ENCODE results near the gene ASPDH.

The ASPDH gene

DNA sequence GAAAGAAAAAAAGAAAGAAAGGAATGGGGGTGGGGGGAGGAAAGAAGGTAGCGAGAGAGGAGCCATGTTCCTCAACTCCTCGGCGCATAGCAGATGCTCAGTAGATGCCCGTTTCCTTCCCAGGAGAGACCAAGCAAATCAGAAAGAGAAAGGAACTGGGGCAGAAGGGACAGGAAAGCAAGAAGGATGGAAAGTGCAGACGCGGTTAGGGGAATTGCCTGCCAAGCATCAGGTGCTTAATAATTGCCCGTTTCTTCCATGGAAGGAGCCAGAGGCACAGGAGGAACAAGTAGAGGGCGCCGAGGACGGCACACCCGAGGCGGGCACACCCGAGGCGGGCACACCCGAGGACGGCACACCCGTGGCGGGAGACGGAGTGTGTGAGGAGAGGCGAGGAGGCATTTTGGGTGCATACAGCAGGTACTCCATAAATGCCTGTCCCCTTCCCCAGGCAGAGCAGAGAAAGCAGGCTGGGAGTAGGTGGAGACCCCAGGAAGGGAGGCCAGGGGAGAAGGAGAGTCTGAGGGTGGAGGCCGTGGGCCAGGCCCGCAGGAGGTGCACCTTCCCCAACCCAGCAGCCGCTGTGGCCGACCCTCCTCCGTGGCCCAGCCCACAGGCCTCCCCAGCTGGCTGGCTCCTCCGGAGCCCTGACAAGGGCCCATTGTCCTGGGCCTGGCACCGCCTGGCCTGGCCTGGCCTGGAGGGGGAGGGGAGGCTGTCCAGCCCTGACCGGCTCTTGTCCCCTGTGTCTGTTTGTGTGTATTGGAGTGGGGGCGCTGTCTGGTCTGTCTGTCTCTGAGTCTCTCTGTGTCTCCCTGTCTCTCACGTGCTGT is 17.3 kb downstream of the ASPDH start:
- DNase-seq (ENCODE audit: low read depth) = no peak

GRCh38 chr19:50495020-50495531 is 18.6 kb downstream of the ASPDH start:
- DNase-seq (ENCODE audit: low read depth) = no peak

DNA sequence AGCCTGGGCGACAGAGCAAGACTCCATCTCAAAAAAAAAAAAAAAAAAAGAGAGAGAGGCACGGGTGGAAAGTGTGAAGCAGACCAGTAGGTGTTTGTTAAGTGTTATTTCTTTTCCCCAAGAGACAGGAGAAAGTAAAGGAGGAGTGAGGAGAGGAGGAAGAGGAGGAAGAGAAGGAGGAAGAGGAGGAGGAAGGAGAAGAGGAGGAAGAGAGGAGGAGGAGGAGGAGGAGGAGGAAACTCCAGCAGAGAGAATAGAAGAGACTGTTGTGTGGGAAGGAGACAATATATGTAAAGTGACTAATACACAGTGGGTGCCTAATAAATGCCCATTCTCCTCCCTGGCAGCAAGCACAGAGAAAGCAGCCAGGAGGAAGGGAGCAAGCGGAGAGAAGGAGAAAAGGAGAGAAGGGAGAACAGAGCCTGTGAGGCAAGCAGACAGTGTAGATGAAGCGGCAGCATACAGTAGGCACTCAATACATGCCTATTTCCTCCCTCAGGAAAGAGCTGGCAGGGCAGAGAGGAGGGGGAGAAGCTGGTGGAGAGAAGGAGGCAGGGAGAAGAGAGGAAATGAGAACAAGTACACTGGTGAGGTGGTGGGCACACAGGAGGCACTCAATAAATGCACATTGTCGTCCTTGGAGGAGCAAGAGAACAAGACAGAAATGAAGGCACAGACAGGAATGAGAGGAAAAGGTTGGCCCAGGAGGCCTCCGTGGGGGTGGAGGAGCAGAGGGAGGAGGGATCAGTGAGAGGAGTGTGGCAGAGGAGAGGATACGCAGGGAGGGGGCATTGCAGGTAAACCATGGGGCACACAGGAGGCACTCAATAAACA is 19.3 kb downstream of the ASPDH start:
- no peak for DNase-seq (ENCODE audit: low read depth)

DNA sequence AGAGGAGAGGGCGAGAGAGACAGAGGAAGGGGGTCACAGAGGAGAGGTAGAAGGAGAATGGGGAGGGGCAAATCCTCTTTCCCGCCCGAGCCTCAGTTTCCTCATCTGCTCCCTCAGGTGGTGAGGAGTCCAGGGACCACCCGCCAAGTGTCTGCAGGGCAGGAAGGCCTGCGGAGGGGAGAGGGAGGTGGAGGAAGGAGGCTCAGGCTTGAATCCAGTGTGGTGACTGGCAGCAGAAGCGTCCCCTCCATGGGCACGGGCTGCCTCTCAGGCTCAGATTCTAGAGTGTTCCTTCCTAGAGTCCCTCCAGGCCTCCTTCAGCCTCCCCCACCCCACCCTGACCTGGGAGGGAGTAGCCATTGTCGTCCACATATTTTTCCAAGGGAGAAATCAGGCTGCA is 20.5 kb downstream of the ASPDH start:
- no peak for DNase-seq (ENCODE audit: low read depth)

DNA sequence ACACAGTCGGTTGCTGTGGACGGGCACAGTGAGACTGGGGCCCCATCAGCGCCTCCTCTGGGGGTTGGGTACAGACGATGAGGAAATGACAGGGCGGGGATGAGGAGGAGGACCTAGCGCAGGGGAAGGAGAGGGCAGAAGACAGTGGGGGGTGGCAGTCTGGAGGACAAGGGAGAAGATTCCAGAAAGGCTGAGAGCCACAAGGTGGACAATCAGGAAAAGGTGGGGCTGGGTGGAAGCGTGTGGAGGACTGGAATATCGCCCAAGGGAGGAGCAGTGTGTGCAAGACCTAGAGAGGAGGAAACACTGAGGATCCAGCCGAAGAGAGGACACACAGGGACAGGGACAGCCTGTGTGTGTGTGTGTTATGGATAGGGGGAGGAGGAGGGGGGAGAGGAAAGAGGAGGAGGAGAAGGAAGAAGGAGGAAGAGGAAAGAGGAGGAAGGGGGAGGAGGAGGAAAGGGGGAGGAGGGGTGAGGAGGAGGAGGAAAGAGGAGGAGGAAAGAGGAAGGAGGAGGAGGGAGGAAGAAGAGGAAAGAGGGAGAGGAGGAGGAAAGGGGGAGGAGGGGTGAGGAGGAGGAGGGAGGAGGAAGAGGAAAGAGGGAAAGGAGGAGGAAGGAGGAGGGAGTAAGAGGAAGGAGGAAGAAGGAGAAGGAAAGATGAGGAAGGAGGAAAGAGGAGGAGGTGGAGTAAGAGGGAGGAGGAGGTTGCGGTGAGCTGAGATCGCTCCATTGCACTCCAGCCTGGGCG is 21.2 kb downstream of the ASPDH start:
- DNase-seq (ENCODE audit: low read depth) = no peak

GRCh38 chr19:50490991-50491472 is 22.7 kb downstream of the ASPDH start:
- DNase-seq (ENCODE audit: low read depth) = no peak

GRCh38 chr19:50490411-50490811 is 23.3 kb downstream of the ASPDH start:
- no peak for DNase-seq (ENCODE audit: low read depth)

- DNase-seq (ENCODE audit: low read depth) = no peak
Observed at GRCh38 chr19:50489461-50490011, 24.2 kb downstream of the ASPDH start.

DNA sequence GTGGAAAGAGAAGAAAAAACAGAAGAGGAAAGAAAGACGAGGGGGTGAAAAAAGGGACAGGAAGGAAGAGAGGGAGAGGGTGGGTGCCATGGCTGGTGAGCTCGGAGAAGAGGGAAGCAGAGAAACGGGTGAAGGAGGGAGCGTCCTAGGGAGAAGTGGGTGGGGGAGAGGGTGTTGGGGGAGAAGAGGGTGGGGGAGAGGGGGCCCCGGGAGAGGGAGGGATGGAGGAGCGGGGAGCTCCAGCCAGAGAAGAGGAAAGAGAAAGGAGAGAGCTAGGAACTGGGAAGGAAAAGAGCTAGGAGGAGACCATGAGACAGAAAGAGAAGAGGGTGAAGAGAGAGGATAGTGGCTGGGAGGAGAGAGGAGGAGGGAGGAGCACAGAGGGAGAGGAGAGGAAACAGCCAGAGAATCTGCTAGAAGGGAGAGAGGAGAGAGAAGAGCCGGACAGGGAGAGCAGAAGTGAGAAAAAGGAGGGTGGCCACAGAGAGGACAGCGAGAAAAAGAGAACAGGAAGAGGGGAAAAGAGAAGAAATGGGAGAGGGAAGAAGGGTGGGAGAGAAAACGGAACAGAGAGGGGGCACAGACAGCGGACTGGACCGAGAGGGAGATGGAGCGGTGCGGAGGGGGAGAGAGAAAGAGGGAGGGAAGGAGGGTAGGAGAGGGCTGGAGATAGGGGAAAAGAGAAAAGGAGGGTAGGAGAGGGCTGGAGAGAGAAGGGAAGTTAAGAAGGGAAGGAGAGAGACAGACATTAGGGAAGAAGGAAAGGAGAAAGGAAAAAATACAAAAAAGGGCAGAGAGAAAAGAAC is 25.1 kb downstream of the ASPDH start:
- DNase-seq (ENCODE audit: low read depth) = no peak

GRCh38 chr19:50486823-50487515 is 26.7 kb downstream of the ASPDH start:
- DNase-seq (ENCODE audit: low read depth) = peak; percentile 32

DNA sequence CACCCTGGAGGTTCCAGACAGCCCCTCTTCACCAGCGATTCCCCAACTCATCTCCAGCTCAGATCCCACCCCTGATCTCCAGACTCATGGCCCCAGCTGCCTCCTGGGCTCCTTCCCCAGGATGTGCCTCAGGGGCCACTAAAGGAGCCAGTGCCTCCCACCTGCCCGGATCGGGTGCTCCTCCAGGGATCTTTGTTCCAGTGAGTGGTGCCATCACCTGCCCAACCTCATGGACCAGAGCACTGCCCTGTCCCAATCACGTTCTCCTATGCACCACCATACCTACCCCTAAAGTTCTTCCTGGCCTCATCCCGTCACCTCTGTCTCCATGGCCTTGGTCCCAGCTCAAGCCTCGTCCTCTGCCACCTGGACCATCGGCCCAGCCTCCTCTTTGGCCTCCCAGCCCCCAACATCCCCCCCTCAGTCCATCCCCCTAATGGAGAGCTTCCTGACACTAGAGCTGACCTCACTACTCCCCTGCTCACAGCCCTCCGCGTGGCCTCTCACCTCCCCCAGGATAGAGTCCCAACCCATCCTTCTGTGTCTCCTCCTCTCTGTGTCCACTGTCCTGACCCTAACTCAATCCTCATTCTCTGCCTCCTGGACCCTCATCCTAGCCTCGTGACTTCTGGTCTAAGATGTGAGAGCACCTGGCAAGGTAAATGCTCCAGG is 28.3 kb downstream of the ASPDH start:
- no peak for DNase-seq (ENCODE audit: low read depth)

DNA sequence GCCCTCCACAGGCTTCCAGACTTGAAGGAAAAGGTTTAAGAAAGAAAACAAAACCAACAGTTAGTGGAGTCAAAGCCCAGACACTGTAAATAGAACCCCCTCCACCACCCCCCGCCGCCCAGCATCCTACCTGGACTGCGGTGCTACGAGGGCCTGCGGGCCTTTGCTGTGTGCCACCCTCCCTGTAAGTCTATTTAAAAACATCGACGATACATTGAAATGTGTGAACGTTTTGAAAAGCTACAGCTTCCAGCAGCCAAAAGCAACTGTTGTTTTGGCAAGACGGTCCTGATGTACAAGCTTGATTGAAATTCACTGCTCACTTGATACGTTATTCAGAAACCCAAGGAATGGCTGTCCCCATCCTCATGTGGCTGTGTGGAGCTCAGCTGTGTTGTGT is 30.8 kb downstream of the ASPDH start:
- DNase-seq (ENCODE audit: low read depth) = no peak

DNA sequence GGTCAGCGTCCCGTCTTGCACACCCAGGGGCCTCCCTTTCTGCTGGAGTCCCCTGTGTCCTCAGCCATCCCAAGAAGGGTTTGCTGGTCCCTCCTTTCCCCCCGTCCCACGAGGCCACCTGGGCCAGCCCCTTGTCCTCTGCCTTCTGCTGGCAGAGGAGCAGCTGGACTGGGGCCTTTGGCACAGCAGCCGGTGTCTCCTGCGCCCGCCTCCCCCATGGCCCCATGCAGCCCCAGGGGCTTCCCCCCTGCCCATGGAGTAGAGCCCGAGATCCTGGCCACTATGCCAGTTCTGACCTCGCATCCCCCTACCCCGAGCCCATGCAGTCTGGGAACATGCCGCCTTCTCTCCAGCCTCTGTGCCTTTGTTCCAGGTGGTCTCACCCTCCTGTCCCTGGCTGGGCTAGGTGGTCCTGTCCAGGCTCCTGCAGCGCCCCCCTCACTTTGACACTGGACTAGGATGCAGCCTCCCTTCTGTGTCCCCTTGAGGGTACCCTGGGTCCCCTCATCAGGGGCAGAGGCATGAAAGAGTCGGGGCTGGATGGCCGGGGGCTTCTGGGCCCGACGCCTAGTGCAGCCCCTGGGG is 31.4 kb downstream of the ASPDH start:
- no peak for DNase-seq (ENCODE audit: low read depth)

- DNase-seq (ENCODE audit: low read depth) = no peak
Observed at GRCh38 chr19:50481351-50482149, 32.2 kb downstream of the ASPDH start.

GRCh38 chr19:50480281-50481111 is 33.2 kb downstream of the ASPDH start:
- DNase-seq (ENCODE audit: low read depth) = no peak

GRCh38 chr19:50479761-50480251 is 33.9 kb downstream of the ASPDH start:
- no peak for DNase-seq (ENCODE audit: low read depth)

DNA sequence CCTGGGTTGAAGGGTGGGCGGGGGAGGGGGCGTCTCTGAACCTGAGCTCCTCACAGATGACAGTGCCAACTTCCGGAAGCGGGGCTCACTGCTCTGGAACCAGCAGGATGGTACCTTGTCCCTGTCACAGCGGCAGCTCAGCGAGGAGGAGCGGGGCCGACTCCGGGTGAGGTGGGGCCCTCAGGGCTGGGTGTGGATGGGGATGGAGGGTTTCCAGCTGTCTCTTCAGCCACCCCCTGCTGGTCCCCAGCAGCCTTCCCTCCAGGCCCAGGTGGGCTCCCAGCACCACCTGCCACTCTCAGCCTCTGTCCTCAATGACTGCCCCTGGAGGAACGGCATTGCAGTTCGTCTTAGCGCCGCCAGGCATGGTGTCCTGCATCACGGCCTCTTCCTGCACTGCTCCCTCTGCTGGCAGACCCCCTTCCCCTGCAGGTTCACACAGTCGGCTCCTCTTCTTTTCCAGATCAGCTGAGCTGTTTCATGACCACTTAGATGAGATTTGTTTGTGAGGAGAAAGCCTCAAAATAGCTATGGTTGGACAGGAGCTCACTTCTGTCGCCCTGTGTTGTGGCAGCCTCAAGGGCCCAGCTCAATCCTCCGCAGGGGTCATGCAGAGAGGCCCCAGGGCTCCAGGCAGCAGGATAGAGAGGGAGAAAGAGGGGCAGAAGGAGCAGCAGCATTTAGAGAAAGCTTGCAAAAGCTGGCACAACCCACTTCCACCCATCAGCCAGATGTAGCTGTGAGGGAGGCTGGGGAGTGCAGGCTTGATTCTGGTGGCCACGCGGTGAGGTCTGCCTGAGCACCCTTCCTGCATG is 34.6 kb downstream of the ASPDH start:
- no peak for DNase-seq (ENCODE audit: low read depth)

Data from stimulated activated CD8-positive, alpha-beta memory T cell treated with anti-CD3 and anti-CD28 coated beads, Interleukin-12 subunit alpha, Interleukin-12 subunit beta, amount 100 ng/mL, for 1 hour (primary cell).